Transverse colon (tissue), 4 donors: ENCODE data around the gene ACSL1.

ENCODE experiments used
- CTCF ChIP-seq, 5 experiments: fragments of 200-600 bp in 3 of 5; fragments of 450-650 bp in 2 of 5; sonication (generic) in 3 of 5; IDR thresholded peaks; 1 replicate in 2 of 5; 2 replicates in 3 of 5; pipeline ENCODE4 v1.5.1; 2016 to 2017; ENCODE audit warnings: antibody characterized with exemption in 5 of 5, inconsistent platforms in 3 of 5, mild to moderate bottlenecking in 2 of 5, moderate library complexity in 1 of 5
- EP300 ChIP-seq: sonication (generic); formaldehyde crosslinking; IDR thresholded peaks from one replicate; pipeline ENCODE4 v1.6.1; 2017; ENCODE audit warnings: antibody characterized with exemption, low read depth
- POLR2AphosphoS5 ChIP-seq, 3 donors: sonication (generic); formaldehyde crosslinking; IDR thresholded peaks; one replicate each; pipeline ENCODE4 v1.6.1; 2016; ENCODE audit warnings: antibody characterized with exemption in 3 of 3

GRCh38 chr4:184766446-184766845 lies 59.3 kb downstream of the ACSL1 start:
- no peak for TF ChIP-seq CTCF (IDR thresholded peaks at IDR 0.05)
- TF ChIP-seq EP300: no peak
- TF ChIP-seq POLR2AphosphoS5 (IDR thresholded peaks at IDR 0.05): no peak
